OCI-LY1 (cell line): Measurements from ENCODE around the gene TRAF3IP3.
A peak's percentile ranks its signal among the peaks of the same experiment; 100 is the strongest.

Experiments
- H2AFZ ChIP-seq: fragments of 200-600 bp; sonication (generic), shearing (Covaris generic); 2 replicates; pipeline ENCODE4 v1.6.0; 2014; ENCODE audit warnings: antibody characterized with exemption, mild to moderate bottlenecking, low read length
- H3F3A ChIP-seq: fragments of 200-600 bp; sonication (generic), shearing (Covaris generic); 2 replicates; pipeline ENCODE4 v1.6.0; 2014; ENCODE audit warnings: mild to moderate bottlenecking, antibody characterized with exemption, low read length, moderate library complexity; ENCODE audit not compliant: insufficient read depth
- H3K27ac ChIP-seq: fragments of 200-600 bp; sonication (generic); 2 replicates; pipeline ENCODE4 v1.5.1; 2014; ENCODE audit warnings: low read length, mixed run types, mild to moderate bottlenecking, low read depth; ENCODE audit not compliant: poor library complexity, severe bottlenecking
- H3K27me3 ChIP-seq: fragments of 200-600 bp; sonication (generic); 2 replicates; pipeline ENCODE4 v1.6.0; 2014; ENCODE audit warnings: antibody characterized with exemption, mild to moderate bottlenecking, low read length, moderate library complexity; ENCODE audit not compliant: insufficient read depth
- H3K36me3 ChIP-seq: fragments of 200-600 bp; sonication (generic); 2 replicates; pipeline ENCODE4 v1.6.1; 2014; ENCODE audit warnings: mild to moderate bottlenecking, antibody characterized with exemption, low read length, moderate library complexity, mixed read lengths; ENCODE audit not compliant: insufficient read depth
- H3K4me1 ChIP-seq: fragments of 200-600 bp; sonication (generic); 2 replicates; pipeline ENCODE4 v1.5.1; 2014; ENCODE audit warnings: mild to moderate bottlenecking, low read length, moderate library complexity; ENCODE audit not compliant: insufficient read depth, severe bottlenecking
- H3K4me2 ChIP-seq: fragments of 200-600 bp; sonication (generic), shearing (Covaris generic); 2 replicates; pipeline ENCODE4 v1.6.1; 2014; ENCODE audit warnings: low read length
- H3K4me3 ChIP-seq: fragments of 200-600 bp; sonication (generic); 2 replicates; pipeline ENCODE4 v1.5.1; 2014; ENCODE audit warnings: low read length, low read depth, mild to moderate bottlenecking, mixed read lengths; ENCODE audit not compliant: poor library complexity, severe bottlenecking
- H3K79me2 ChIP-seq: fragments of 200-600 bp; shearing (Covaris generic); 2 replicates; pipeline ENCODE4 v1.6.1; 2016; ENCODE audit warnings: mixed run types, low read length, mixed read lengths; ENCODE audit not compliant: insufficient read depth
- H3K9ac ChIP-seq: fragments of 200-600 bp; sonication (generic), shearing (Covaris generic); 2 replicates; pipeline ENCODE4 v1.6.1; 2014; ENCODE audit warnings: mild to moderate bottlenecking, low read length, mixed read lengths
- H3K9me2 ChIP-seq: fragments of 200-600 bp; sonication (generic), shearing (Covaris generic); 2 replicates; pipeline ENCODE4 v1.6.1; 2014; ENCODE audit warnings: low read depth, mild to moderate bottlenecking, low read length, mixed read lengths
- H3K9me3 ChIP-seq: fragments of 200-600 bp; shearing (Covaris generic); 2 replicates; pipeline ENCODE4 v1.6.1; 2014; ENCODE audit warnings: low read length, mixed read lengths
- H4K20me1 ChIP-seq: fragments of 200-600 bp; sonication (generic), shearing (Covaris generic); 2 replicates; pipeline ENCODE4 v1.6.0; 2016; ENCODE audit warnings: mild to moderate bottlenecking, low read length; ENCODE audit not compliant: insufficient read depth
- CTCF ChIP-seq: fragments of 200-600 bp; sonication (generic), shearing (Covaris generic); IDR thresholded peaks from 2 replicates; pipeline ENCODE4 v1.5.1; 2017; ENCODE audit warnings: mild to moderate bottlenecking, antibody characterized with exemption, low read length, moderate library complexity, mixed read lengths
- EZH2 ChIP-seq: fragments of 200-600 bp; sonication (generic), shearing (Covaris generic); IDR thresholded peaks from 2 replicates; pipeline ENCODE4 v1.8.0; 2017; ENCODE audit warnings: borderline replicate concordance, mixed run types, mild to moderate bottlenecking, antibody characterized with exemption, low read length, moderate library complexity, mixed read lengths

Gene TRAF3IP3

GRCh38 chr1:209747580-209748262, 8.1 kb upstream of the TRAF3IP3 start:
- H3K4me3 ChIP-seq, result peak overlapping the region; percentile 52
- TF ChIP-seq EZH2, result no peak
- peak; percentile 99 for TF ChIP-seq CTCF
- H3K4me1 ChIP-seq, result peaks cover 7% of the 10 kb centered on the region

DNA sequence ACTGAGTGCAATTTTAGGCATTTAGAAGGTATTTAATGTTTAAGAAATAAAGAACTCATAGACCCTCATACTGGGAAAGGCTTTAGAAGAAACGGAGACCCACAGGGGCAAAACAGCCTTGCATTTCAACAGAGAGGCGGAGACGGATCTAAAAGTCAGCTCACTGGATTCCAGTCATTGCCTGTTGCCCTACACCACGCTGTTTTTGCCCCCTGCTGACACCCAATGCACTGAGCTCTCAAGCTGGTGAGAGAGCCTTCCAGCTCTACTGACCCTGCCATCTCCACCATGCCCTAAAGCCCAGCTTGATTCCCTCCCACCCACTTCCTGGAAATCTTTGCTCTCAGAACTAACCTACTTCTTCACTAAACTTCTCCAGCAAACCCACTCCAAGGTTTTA, 7.2 kb upstream of the TRAF3IP3 start:
- Histone ChIP-seq H3K27me3 (no peaks in the 10 kb centered on the region), H4K20me1 (no peaks in the 10 kb centered on the region), H3K4me3 (no peak overlapping the region), H2AFZ (no peak overlapping the region), H3K79me2 (no peaks in the 10 kb centered on the region), H3K4me1 (peaks cover 7% of the 10 kb centered on the region), H3K9ac (no peak overlapping the region), H3K9me2 (no peaks in the 10 kb centered on the region), H3K9me3 (no peaks in the 10 kb centered on the region), H3K36me3 (no peaks in the 10 kb centered on the region), H3K4me2 (no peak overlapping the region), H3F3A (no peaks in the 10 kb centered on the region), H3K27ac (no peak overlapping the region)
- no peak for TF ChIP-seq CTCF
- no peak for TF ChIP-seq EZH2

More at GRCh38 chr1:209747580-209748262, 8.1 kb upstream of the TRAF3IP3 start:
- H4K20me1 ChIP-seq, result no peaks in the 10 kb centered on the region
- H2AFZ ChIP-seq, result no peak overlapping the region
- H3K9ac ChIP-seq, result no peak overlapping the region; the same call in 1 of the 2 replicates
- no peaks in the 10 kb centered on the region for H3K36me3 ChIP-seq
- peak overlapping the region; percentile 74 for H3K4me2 ChIP-seq
- no peak overlapping the region for H3K27ac ChIP-seq
- H3K9me2 ChIP-seq, result no peaks in the 10 kb centered on the region
- H3K79me2 ChIP-seq, result no peaks in the 10 kb centered on the region
- no peaks in the 10 kb centered on the region for H3F3A ChIP-seq
- no peaks in the 10 kb centered on the region for H3K27me3 ChIP-seq
- no peaks in the 10 kb centered on the region for H3K9me3 ChIP-seq

DNA sequence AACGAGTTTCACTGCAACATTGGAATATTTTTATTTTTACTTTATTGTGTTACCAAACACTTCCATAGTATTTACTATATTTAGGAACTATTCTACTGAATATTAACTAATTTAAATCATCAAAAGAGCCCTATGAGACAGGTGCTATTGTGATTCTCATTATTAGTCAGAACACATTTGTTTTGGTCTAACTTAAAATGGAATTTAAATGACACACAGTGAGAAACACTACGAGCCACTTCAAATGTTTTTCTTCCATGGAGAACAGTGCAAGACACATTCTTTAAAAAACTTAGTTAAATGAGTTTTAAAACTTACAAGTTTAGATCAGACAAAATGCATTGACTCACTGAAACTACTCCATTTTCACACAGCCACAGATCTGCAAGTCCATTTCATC, 6.6 kb upstream of the TRAF3IP3 start:
- H3K4me2 ChIP-seq, result no peak overlapping the region
- TF ChIP-seq EZH2, result no peak
- TF ChIP-seq CTCF, result no peak
- H3K79me2 ChIP-seq, result no peaks in the 10 kb centered on the region
- no peak overlapping the region for H2AFZ ChIP-seq
- no peak overlapping the region for H3K9ac ChIP-seq
- H3F3A ChIP-seq, result no peaks in the 10 kb centered on the region
- no peak overlapping the region for H3K4me3 ChIP-seq
- peaks cover 7% of the 10 kb centered on the region for H3K4me1 ChIP-seq
- no peaks in the 10 kb centered on the region for H4K20me1 ChIP-seq
- H3K27ac ChIP-seq, result no peak overlapping the region
- no peaks in the 10 kb centered on the region for H3K9me3 ChIP-seq
- H3K9me2 ChIP-seq, result no peaks in the 10 kb centered on the region
- no peaks in the 10 kb centered on the region for H3K36me3 ChIP-seq
- no peaks in the 10 kb centered on the region for H3K27me3 ChIP-seq
